RPMI7951 (cell line): ENCODE data around the gene WASF2. TPM values are rescaled to one million over a fixed set of nuclear protein-coding genes. Genes with fewer than 3 reads are reported as not detected.
"Not testable (repeated sequence)": the region's sequence is repeated elsewhere in the genome, so short reads cannot be mapped to it uniquely, and the experiment has no call there.

ENCODE experiments used
- DNase-seq: peaks from one replicate; pipeline ENCODE4 v3.0.0-alpha.2; 2012; ENCODE audit warnings: low read depth
- total RNA-seq: library from RNA; depleted of rRNA; stranded (reverse); fragments of >200 nt; shearing (Covaris generic); gene quantifications from 2 replicates; pipeline ENCODE4 v1.2.3, GENCODE V29; 2014

The WASF2 gene
- total RNA-seq, 1 experiment from 2014 or later: 15.1 TPM

GRCh38 chr1:27521861-27522431 is 32.0 kb upstream of the WASF2 start:
- no peak for DNase-seq

- no peak for DNase-seq
These were observed 31.4 kb upstream of the WASF2 start for GRCh38 chr1:27521336-27521831.

GRCh38 chr1:27520651-27521050 is 30.7 kb upstream of the WASF2 start:
- no peak for DNase-seq

GRCh38 chr1:27519331-27520258 is 29.6 kb upstream of the WASF2 start:
- DNase-seq: peak; percentile 36

- DNase-seq: no peak
These were observed 28.8 kb upstream of the WASF2 start for GRCh38 chr1:27518808-27519207.

- DNase-seq: no peak
These were observed 28.1 kb upstream of the WASF2 start for GRCh38 chr1:27517907-27518718.

GRCh38 chr1:27517301-27517700 is 27.3 kb upstream of the WASF2 start:
- DNase-seq: no peak

GRCh38 chr1:27515626-27516025 is 25.7 kb upstream of the WASF2 start:
- no peak for DNase-seq

- peak; percentile 70 for DNase-seq
These were observed 24.0 kb upstream of the WASF2 start for GRCh38 chr1:27513958-27514357.

GRCh38 chr1:27513528-27513927 is 23.6 kb upstream of the WASF2 start:
- DNase-seq: no peak

GRCh38 chr1:27509127-27510080 is 19.4 kb upstream of the WASF2 start:
- no peak for DNase-seq

GRCh38 chr1:27507960-27508665 is 18.1 kb upstream of the WASF2 start:
- peak; percentile 42 for DNase-seq

- no peak for DNase-seq
These were observed 16.7 kb upstream of the WASF2 start for GRCh38 chr1:27506703-27507102.

- no peak for DNase-seq
These were observed 15.4 kb upstream of the WASF2 start for GRCh38 chr1:27505420-27505680.

- peak; percentile 76 for DNase-seq
These were observed 14.8 kb upstream of the WASF2 start for GRCh38 chr1:27504588-27505419.

- DNase-seq: no peak
These were observed 14.0 kb upstream of the WASF2 start for GRCh38 chr1:27503844-27504587.

- no peak for DNase-seq
These were observed 13.1 kb upstream of the WASF2 start for GRCh38 chr1:27503033-27503432.

- DNase-seq: not testable (repeated sequence)
These were observed 11.2 kb upstream of the WASF2 start for GRCh38 chr1:27501159-27501558.

GRCh38 chr1:27499142-27499541 is 9.2 kb upstream of the WASF2 start:
- DNase-seq: no peak
